WERI-Rb-1 (cell line): Measurements from ENCODE around the gene HTR6.

Experiments used
- DNase-seq: peaks from one replicate; pipeline ENCODE4 v3.0.0-alpha.2; 2020
- H3K27ac ChIP-seq: fragments of 250-450 bp; sonication (Bioruptor Pico); 2 replicates; pipeline ENCODE4 v1.5.1; 2020; ENCODE audit warnings: mild to moderate bottlenecking, moderate library complexity
- H3K27me3 ChIP-seq: fragments of 250-450 bp; sonication (Bioruptor Pico); 2 replicates; pipeline ENCODE4 v1.5.1; 2021; ENCODE audit warnings: mild to moderate bottlenecking, low read depth, moderate library complexity; ENCODE audit not compliant: insufficient read depth, severe bottlenecking
- H3K36me3 ChIP-seq: fragments of 250-450 bp; sonication (Bioruptor Pico); 2 replicates; pipeline ENCODE4 v1.5.1; 2020; ENCODE audit warnings: mild to moderate bottlenecking, moderate library complexity
- H3K4me3 ChIP-seq: 2 replicates; pipeline ENCODE4 v1.5.1; 2011; ENCODE audit warnings: low read depth, mild to moderate bottlenecking, control low read depth, low read length
- H3K9me3 ChIP-seq: fragments of 250-450 bp; sonication (Bioruptor Pico); 2 replicates; pipeline ENCODE4 v1.5.1; 2021; ENCODE audit warnings: mild to moderate bottlenecking, moderate library complexity; ENCODE audit not compliant: severe bottlenecking
- TF ChIP-seq, protein P1 (sequence below): IDR thresholded peaks from 2 replicates; pipeline ENCODE4 v1.5.1; 2011; ENCODE audit warnings: low read depth, mild to moderate bottlenecking, control low read depth, inconsistent platforms, low read length

Gene HTR6

DNA sequence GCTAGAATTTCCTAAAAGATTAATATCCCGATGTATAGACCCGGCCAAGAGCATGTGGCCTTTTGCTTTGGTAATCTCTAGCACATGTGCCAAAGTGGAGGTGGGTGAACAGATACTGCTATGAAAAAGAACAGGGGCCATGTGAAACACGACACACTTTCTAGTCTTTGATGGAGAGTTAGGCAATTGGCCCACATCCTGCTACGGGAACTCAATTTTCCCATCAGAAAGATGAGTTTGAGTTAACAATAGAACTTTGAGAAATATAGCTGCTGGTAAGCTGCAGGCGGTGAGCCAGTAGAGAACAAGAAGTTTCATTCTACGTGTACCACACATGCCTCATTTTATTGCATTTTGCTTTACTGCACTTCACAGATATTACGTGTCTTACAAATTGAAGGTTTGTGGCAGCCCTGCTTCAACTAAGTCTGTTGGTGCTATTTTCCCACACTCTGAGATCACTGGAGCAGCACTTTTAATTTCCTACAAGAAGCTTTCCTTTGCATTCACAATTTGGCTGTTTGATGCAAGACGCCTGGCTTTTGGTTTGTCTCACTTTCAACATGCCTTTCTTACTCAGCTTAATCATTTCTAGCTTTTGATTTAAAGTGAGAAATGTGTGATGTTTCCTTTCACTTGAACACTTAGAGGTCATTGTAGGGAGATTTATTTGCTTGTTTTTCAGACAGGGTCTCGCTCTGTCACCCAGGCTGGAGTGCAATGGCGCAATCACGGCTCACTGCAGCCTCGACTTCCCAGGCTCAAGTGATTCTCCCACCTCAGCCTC lies 46.3 kb downstream of the HTR6 start:
- no peaks in the 10 kb centered on the region for H3K36me3 ChIP-seq
- H3K27ac ChIP-seq, result no peak overlapping the region
- no peak overlapping the region for H3K4me3 ChIP-seq
- H3K9me3 ChIP-seq, result no peaks in the 10 kb centered on the region
- DNase-seq, result no peak
- H3K27me3 ChIP-seq, result no peaks in the 10 kb centered on the region
- TF ChIP-seq, protein P1, sequence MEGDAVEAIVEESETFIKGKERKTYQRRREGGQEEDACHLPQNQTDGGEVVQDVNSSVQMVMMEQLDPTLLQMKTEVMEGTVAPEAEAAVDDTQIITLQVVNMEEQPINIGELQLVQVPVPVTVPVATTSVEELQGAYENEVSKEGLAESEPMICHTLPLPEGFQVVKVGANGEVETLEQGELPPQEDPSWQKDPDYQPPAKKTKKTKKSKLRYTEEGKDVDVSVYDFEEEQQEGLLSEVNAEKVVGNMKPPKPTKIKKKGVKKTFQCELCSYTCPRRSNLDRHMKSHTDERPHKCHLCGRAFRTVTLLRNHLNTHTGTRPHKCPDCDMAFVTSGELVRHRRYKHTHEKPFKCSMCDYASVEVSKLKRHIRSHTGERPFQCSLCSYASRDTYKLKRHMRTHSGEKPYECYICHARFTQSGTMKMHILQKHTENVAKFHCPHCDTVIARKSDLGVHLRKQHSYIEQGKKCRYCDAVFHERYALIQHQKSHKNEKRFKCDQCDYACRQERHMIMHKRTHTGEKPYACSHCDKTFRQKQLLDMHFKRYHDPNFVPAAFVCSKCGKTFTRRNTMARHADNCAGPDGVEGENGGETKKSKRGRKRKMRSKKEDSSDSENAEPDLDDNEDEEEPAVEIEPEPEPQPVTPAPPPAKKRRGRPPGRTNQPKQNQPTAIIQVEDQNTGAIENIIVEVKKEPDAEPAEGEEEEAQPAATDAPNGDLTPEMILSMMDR, result no peak

DNA sequence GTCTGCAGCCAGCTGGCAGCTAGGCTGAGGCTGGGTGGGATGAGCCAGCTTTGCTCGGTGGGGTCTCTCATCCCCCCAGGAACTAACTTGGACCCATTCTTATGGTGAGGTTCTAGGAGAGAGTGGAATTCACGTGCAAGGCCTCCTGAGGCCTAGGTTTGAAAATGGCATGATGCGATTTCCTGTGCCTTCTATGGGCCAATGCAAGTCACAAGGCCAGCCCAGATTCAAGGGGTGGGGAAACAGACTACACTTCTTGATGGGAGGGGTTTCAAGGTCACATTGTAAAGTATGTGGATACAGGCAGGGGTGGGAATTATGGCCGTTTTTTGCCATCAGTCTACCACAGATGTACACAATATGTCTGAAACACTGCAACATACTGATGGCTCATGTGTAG lies 48.3 kb downstream of the HTR6 start:
- Histone ChIP-seq H3K36me3 (no peaks in the 10 kb centered on the region), H3K9me3 (no peaks in the 10 kb centered on the region), H3K27me3 (no peaks in the 10 kb centered on the region), H3K4me3 (no peak overlapping the region), H3K27ac (no peak overlapping the region)
- TF ChIP-seq, protein P1, result no peak
- DNase-seq, result no peak

DNA sequence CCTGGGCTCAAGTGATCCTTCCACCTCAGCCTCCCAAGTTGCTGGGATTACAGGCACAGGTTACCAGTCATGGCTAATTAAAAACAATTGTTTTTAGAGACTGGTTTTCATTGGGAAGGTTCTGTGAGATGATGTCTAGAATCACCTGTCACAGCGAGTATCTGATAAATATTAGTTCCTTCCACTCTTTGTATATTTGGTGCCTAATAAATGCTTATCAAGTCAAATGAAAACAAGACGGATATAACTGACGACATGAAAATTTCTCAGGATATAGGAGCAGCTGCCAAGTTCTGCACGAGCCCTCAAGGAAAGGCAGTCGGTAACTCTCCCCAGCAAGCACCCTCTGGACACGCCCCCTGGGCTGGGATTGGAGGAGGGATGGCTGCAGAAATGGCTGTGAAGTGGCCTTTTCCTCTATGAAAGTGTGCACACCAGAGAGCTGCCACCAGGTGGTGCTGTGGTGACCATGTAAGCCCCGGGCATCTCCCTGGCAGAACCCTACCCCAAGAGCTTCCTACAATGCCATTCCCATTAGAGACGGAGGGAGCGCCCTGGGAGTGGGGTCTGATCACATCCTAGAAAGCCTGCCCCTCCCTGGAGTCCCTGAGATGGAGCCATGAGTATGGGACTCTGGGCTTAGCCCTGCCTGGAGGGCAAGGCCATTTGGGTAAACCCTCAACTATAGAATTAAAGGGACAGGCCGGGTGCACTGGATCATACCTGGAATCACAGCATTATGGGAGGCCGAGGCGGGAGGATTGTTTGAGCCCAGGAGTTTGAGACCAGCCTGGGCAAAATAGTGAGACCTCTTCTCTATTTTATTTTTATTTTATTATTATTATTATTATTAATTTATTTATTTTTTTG lies 50.9 kb downstream of the HTR6 start:
- TF ChIP-seq, protein P1, result peak; percentile 93
- no peak overlapping the region for H3K4me3 ChIP-seq
- no peaks in the 10 kb centered on the region for H3K9me3 ChIP-seq
- H3K36me3 ChIP-seq, result no peaks in the 10 kb centered on the region
- no peak overlapping the region for H3K27ac ChIP-seq
- DNase-seq, result peak; percentile 98
- H3K27me3 ChIP-seq, result no peaks in the 10 kb centered on the region

DNA sequence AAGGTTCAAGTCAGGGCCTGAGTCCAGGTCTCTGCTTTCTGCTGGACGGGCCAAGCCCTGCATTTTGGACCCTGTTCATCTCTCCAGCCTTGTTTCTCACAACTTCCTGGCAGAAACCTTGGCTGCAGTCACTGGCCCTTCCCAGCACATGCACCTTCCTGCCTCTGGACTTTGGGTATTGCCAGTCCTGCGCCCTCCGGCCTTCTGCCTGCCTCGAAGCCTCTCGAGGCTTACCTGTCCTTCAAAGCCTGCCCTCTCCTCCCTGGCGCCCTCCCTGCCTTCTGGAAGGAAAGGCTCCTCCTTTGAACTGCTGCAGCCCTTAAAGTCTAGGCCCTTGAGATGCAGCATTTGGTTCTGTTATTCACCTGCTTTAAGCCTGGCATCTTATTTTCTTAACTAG lies 52.8 kb downstream of the HTR6 start:
- H3K4me3 ChIP-seq, result no peak overlapping the region
- TF ChIP-seq, protein P1, result no peak
- no peaks in the 10 kb centered on the region for H3K9me3 ChIP-seq
- no peak overlapping the region for H3K27ac ChIP-seq
- H3K36me3 ChIP-seq, result no peaks in the 10 kb centered on the region
- no peak for DNase-seq
- H3K27me3 ChIP-seq, result no peaks in the 10 kb centered on the region

DNA sequence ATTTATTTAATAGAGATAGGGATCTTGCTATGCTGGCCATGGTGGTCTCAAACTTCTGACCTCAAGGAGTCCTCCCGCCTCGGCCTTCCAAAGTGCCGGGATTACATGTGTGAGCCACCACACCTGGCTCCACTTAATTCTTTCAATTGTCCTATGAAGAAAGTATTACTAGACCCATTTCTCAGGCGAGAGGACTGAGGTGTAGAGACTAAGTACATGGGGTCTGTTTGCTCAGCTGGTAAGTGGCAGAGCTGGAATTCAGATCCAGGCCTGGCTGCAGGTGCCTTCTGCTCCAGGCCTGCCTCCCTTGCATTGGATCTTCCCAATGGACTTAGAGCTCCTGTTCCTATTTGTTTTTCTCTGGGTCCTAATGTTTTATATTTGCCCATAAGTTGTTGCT lies 55.5 kb downstream of the HTR6 start:
- Histone ChIP-seq H3K27me3 (no peaks in the 10 kb centered on the region), H3K9me3 (no peaks in the 10 kb centered on the region), H3K4me3 (no peak overlapping the region), H3K36me3 (no peaks in the 10 kb centered on the region), H3K27ac (no peak overlapping the region)
- TF ChIP-seq, protein P1, result no peak
- DNase-seq, result no peak
